Measurements from ENCODE around the gene JPH2.

- TF ChIP-seq CTCF (IDR thresholded peaks at IDR 0.05) (no peak), ZFX (IDR thresholded peaks at IDR 0.05; ENCODE audit: borderline replicate concordance) (no peak)
Observed at GRCh38 chr20:44234566-44235317, 47.8 kb upstream of the JPH2 start.

Data from 22Rv1 (cell line).